Measurements from ENCODE around the gene WDR64. TPM values are rescaled to one million over a fixed set of nuclear protein-coding genes. Genes with fewer than 3 reads are reported as not detected.

Gene WDR64
- total and polyA plus RNA-seq, 4 donors: 0.02 to 0.70 (median 0.17) TPM

GRCh38 chr1:241736387-241736786 is 84.3 kb downstream of the WDR64 start:
- no peaks in the 10 kb centered on the region for H3K27me3 ChIP-seq (ENCODE audit: control insufficient read depth in 4 of 4, insufficient read depth in 4 of 4, low read length in 3 of 4)
- no peak overlapping the region for H3K27ac ChIP-seq (ENCODE audit: low read depth in 1 of 2, low read length in 2 of 2)
- no peak overlapping the region for H3K4me3 ChIP-seq (ENCODE audit: low read depth in 1 of 3, low read length in 3 of 3)
- H3K9ac ChIP-seq (ENCODE audit: low read depth in 1 of 2, low read length in 2 of 2): no peak overlapping the region
- H3K4me1 ChIP-seq (ENCODE audit: control insufficient read depth in 4 of 4, insufficient read depth in 4 of 4, low read length in 3 of 4): no peaks in the 10 kb centered on the region
- H3K36me3 ChIP-seq (ENCODE audit: control insufficient read depth in 4 of 4, insufficient read depth in 3 of 4, low read depth in 1 of 4, low read length in 3 of 4): no peaks in the 10 kb centered on the region
- DNase-seq (ENCODE audit: low spot score): no peak
- H3K9me3 ChIP-seq (ENCODE audit: control insufficient read depth in 4 of 4, low read length in 3 of 4): no peaks in the 10 kb centered on the region
- 88% methylated on average over 3 of the region's 3 CpGs for WGBS
- TF ChIP-seq JUND (IDR thresholded peaks at IDR 0.05) (no peak), ZBTB33 (IDR thresholded peaks at IDR 0.05) (no peak), FOXA2 (IDR thresholded peaks at IDR 0.05) (no peak), FOXA1 (IDR thresholded peaks at IDR 0.05) (no peak), RXRA (IDR thresholded peaks at IDR 0.05) (no peak), MAX (IDR thresholded peaks at IDR 0.05) (no peak), RAD21 (IDR thresholded peaks at IDR 0.05) (no peak), EGR1 (IDR thresholded peaks at IDR 0.05; ENCODE audit: low read depth in 2 of 2) (no peak), NR2F2 (IDR thresholded peaks at IDR 0.05) (no peak), YY1 (IDR thresholded peaks at IDR 0.05) (no peak), GABPA (IDR thresholded peaks at IDR 0.05 in 1 of 2, conservative IDR thresholded peaks at IDR 0.05 in 1 of 2) (no peak), HNF4G (IDR thresholded peaks at IDR 0.05) (no peak), REST (IDR thresholded peaks at IDR 0.05) (no peak), SP1 (IDR thresholded peaks at IDR 0.05) (no peak), TAF1 (conservative IDR thresholded peaks at IDR 0.05) (no peak), CTCF (IDR thresholded peaks at IDR 0.05; ENCODE audit: low read depth, low read length, missing input control) (no peak), HNF4A (conservative IDR thresholded peaks at IDR 0.05) (no peak), ATF3 (IDR thresholded peaks at IDR 0.05) (no peak)

Data from liver (tissue), 9 donors.